Panc1 (cell line): ENCODE results near the gene SNCB. TPM values are rescaled to one million over a fixed set of nuclear protein-coding genes. Genes with fewer than 3 reads are reported as not detected.

Experiments used
- ATAC-seq: fragments of 200-7000 bp; cut with Tn5 transposase; 2 replicates; pipeline ENCODE4 v1.9.1; 2020; ENCODE audit warnings: mild to moderate bottlenecking, moderate library complexity
- BruUV-seq: library from RNA; stranded (reverse); fragments of 400-500 nt; replicated peaks from 2 replicates; lab custom pipeline; 2021; lab: Mats Ljungman, UMichigan
- CTCF ChIA-PET: fragments of 300-600 bp; sonication (Branson Sonifier 250); formaldehyde crosslinking; loops from one replicate; lab custom pipeline; 2022; ENCODE audit warnings: antibody characterized with exemption; lab: Charles Lee
- POLR2A ChIA-PET: fragments of 300-600 bp; sonication (Branson Sonifier 250); formaldehyde crosslinking; loops from one replicate; lab custom pipeline; 2022; ENCODE audit warnings: antibody characterized with exemption; lab: Charles Lee
- DNase-seq: peaks from one replicate; pipeline ENCODE4 v3.0.0-alpha.2; 2010; ENCODE audit warnings: low read depth, low spot score
- H3K27ac ChIP-seq: 2 replicates; pipeline ENCODE4 v1.5.1; 2011; ENCODE audit warnings: mild to moderate bottlenecking, low read length, inconsistent platforms
- H3K27me3 ChIP-seq: fragments of 200-500 bp; sonication (Bioruptor generic); 2 replicates; pipeline ENCODE4 v1.6.0; 2014; ENCODE audit warnings: low read length, inconsistent platforms; ENCODE audit not compliant: control insufficient read depth, insufficient read depth
- H3K36me3 ChIP-seq: fragments of 200-500 bp; sonication (Bioruptor generic); 2 replicates; pipeline ENCODE4 v1.5.1; 2014; ENCODE audit warnings: inconsistent platforms, mild to moderate bottlenecking, low read length, moderate library complexity; ENCODE audit not compliant: control insufficient read depth, insufficient read depth
- H3K4me1 ChIP-seq: 2 replicates; pipeline ENCODE4 v1.5.1; 2011; ENCODE audit warnings: inconsistent platforms, mild to moderate bottlenecking, low read length, moderate library complexity; ENCODE audit not compliant: control insufficient read depth, insufficient read depth
- H3K4me3 ChIP-seq, 2 experiments: 2 replicates each; pipeline ENCODE4 v1.5.1; 2011 to 2012; ENCODE audit warnings: low read depth in 2 of 2, low read length in 2 of 2, mild to moderate bottlenecking in 2 of 2, inconsistent platforms in 1 of 2, moderate library complexity in 1 of 2
- H3K9me3 ChIP-seq: fragments of 200-500 bp; sonication (Bioruptor generic); 2 replicates; pipeline ENCODE4 v1.5.1; 2014; ENCODE audit warnings: low read depth, mild to moderate bottlenecking, inconsistent platforms, low read length, moderate library complexity; ENCODE audit not compliant: control insufficient read depth, insufficient read depth
- CTCF ChIP-seq: fragments of 450-650 bp; IDR thresholded peaks from 2 replicates; pipeline ENCODE4 v1.5.1; 2017; ENCODE audit warnings: mild to moderate bottlenecking
- POLR2AphosphoS5 ChIP-seq: IDR thresholded peaks from 2 replicates; pipeline ENCODE4 v1.6.1; 2012; ENCODE audit warnings: mild to moderate bottlenecking, low read depth, low read length, moderate library complexity
- SIN3A ChIP-seq: IDR thresholded peaks from 2 replicates; pipeline ENCODE4 v1.6.1; 2012; ENCODE audit warnings: low read depth, mild to moderate bottlenecking, low read length, moderate library complexity, borderline replicate concordance; ENCODE audit not compliant: insufficient read depth
- TCF7L2 ChIP-seq: IDR thresholded peaks from 2 replicates; pipeline ENCODE4 v1.6.1; 2011; ENCODE audit warnings: mild to moderate bottlenecking, low read depth, low read length, inconsistent platforms
- in situ Hi-C: cut with HindIII; loops from 2 replicates; pipeline ENCODE4 v1.10.0; 2016; ENCODE audit warnings: low sequenced_read_pairs, low pct_unique_long_range_greater_than_20kb
- intact Hi-C: fragments of 100-400 bp; cut with micrococcal nuclease; formaldehyde crosslinking; loops from one replicate; pipeline ENCODE4 v1.10.0; 2022; ENCODE audit not compliant: unreplicated experiment
- total RNA-seq: library from RNA; stranded (reverse); gene quantifications from one replicate; pipeline ENCODE4 v1.2.1, GENCODE V29; 2021; ENCODE audit not compliant: unreplicated experiment
- TF ChIP-seq, protein P1 (sequence below), 2 experiments: IDR thresholded peaks; 2 replicates each; pipeline ENCODE4 v1.6.1; 2011 to 2012; ENCODE audit warnings: low read depth in 2 of 2, control low read depth in 1 of 2, low read length in 1 of 2, mild to moderate bottlenecking in 1 of 2, moderate library complexity in 1 of 2; ENCODE audit not compliant: insufficient read depth in 1 of 2

Gene SNCB
- total RNA-seq, 1 experiment from 2014 or later: 0.77 TPM

GRCh38 chr5:176652136-176652535 lies 21.8 kb upstream of the SNCB start:
- intact Hi-C loops: no loop called here
- TF ChIP-seq CTCF: no peak
- TF ChIP-seq, protein P1, sequence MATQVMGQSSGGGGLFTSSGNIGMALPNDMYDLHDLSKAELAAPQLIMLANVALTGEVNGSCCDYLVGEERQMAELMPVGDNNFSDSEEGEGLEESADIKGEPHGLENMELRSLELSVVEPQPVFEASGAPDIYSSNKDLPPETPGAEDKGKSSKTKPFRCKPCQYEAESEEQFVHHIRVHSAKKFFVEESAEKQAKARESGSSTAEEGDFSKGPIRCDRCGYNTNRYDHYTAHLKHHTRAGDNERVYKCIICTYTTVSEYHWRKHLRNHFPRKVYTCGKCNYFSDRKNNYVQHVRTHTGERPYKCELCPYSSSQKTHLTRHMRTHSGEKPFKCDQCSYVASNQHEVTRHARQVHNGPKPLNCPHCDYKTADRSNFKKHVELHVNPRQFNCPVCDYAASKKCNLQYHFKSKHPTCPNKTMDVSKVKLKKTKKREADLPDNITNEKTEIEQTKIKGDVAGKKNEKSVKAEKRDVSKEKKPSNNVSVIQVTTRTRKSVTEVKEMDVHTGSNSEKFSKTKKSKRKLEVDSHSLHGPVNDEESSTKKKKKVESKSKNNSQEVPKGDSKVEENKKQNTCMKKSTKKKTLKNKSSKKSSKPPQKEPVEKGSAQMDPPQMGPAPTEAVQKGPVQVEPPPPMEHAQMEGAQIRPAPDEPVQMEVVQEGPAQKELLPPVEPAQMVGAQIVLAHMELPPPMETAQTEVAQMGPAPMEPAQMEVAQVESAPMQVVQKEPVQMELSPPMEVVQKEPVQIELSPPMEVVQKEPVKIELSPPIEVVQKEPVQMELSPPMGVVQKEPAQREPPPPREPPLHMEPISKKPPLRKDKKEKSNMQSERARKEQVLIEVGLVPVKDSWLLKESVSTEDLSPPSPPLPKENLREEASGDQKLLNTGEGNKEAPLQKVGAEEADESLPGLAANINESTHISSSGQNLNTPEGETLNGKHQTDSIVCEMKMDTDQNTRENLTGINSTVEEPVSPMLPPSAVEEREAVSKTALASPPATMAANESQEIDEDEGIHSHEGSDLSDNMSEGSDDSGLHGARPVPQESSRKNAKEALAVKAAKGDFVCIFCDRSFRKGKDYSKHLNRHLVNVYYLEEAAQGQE (IDR thresholded peaks at IDR 0.05; ENCODE audit: insufficient read depth in 1 of 2, low read depth in 2 of 2, low read length in 1 of 2): no peak
- TF ChIP-seq TCF7L2: no peak
- no peak for TF ChIP-seq SIN3A
- no peak for TF ChIP-seq POLR2AphosphoS5
- Histone ChIP-seq H3K27ac (no peak overlapping the region), H3K4me3 (no peak overlapping the region), H3K4me1 (peaks cover 10% of the 10 kb centered on the region), H3K9me3 (no peaks in the 10 kb centered on the region), H3K27me3 (no peaks in the 10 kb centered on the region), H3K36me3 (peaks cover 3% of the 10 kb centered on the region; the same call in 1 of the 2 replicates)
- no TSS peak for BruUV-seq
- ATAC-seq (no peak), DNase-seq (no peak)
- POLR2A ChIA-PET: no interaction called here
- in situ Hi-C loops: no loop called here
- CTCF ChIA-PET: no interaction called here

- Histone ChIP-seq H3K9me3 (no peaks in the 10 kb centered on the region), H3K36me3 (peaks cover 3% of the 10 kb centered on the region; the same call in 1 of the 2 replicates), H3K27ac (no peak overlapping the region), H3K4me1 (peaks cover 15% of the 10 kb centered on the region), H3K27me3 (no peaks in the 10 kb centered on the region), H3K4me3 (no peak overlapping the region)
- ATAC-seq (no peak), DNase-seq (no peak)
- intact Hi-C loops (no loop called here), in situ Hi-C loops (no loop called here)
- TF ChIP-seq POLR2AphosphoS5 (no peak), TCF7L2 (no peak), SIN3A (no peak), CTCF (no peak)
- TF ChIP-seq, protein P1 (IDR thresholded peaks at IDR 0.05; ENCODE audit: insufficient read depth in 1 of 2, low read depth in 2 of 2, low read length in 1 of 2): no peak
- ChIA-PET POLR2A (interaction anchor here (0.6 kb wide), 1 partner anchor 433 kb away, joined by 3 read pairs; no protein-coding TSS in a partner anchor), CTCF (no interaction called here)
- no TSS peak for BruUV-seq
Observed at GRCh38 chr5:176651472-176651980, 21.2 kb upstream of the SNCB start.
